GM19397 (cell line): ENCODE data around the gene FGD1.

Experiments
- ATAC-seq: cut with Tn5 transposase; IDR thresholded peaks from one replicate; pipeline ENCODE4 v1.9.1; 2021; ENCODE audit warnings: mild to moderate bottlenecking, moderate library complexity; ENCODE audit not compliant: unreplicated experiment

The FGD1 gene

DNA sequence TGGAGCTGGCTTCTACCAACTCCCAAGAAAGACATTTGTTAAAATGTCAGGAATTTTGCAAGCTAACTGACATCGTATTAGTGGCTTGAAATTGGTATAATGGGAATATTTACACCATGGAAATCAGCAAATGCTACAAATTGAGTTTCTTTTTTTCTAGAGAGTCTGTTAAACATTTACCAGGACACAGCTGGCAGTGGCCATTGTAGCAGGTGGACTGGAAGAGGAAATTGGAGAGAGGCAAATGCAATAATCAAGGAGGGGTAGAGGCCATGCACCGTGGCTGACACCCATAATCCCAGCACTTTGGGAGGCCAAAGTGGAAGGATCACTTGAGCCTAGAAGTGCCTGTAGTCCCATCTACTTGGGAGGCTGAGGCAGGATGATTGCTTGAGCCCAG, 88.8 kb downstream of the FGD1 start:
- ATAC-seq: no peak

DNA sequence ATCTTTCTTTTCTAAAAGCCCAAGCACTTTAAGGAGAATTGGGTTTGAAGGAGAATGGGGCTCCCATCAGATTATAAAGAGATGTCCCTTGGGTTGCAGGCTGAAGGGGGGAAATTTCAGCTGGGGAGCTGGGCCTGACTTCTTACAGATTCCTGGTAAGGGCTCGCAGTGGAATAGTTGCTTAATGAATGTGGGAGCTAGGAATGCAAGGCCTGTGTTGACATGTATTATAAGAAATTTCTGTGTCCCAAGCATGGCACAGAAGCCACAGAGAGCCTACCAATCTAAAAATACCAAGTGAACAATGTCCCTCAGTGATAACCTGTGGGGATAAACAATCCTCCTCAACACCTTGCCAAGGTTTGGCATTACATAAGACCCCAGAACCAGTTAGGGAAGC, 98.9 kb downstream of the FGD1 start:
- no peak for ATAC-seq
